ENCODE results near the gene TPI1.

The TPI1 gene

DNA sequence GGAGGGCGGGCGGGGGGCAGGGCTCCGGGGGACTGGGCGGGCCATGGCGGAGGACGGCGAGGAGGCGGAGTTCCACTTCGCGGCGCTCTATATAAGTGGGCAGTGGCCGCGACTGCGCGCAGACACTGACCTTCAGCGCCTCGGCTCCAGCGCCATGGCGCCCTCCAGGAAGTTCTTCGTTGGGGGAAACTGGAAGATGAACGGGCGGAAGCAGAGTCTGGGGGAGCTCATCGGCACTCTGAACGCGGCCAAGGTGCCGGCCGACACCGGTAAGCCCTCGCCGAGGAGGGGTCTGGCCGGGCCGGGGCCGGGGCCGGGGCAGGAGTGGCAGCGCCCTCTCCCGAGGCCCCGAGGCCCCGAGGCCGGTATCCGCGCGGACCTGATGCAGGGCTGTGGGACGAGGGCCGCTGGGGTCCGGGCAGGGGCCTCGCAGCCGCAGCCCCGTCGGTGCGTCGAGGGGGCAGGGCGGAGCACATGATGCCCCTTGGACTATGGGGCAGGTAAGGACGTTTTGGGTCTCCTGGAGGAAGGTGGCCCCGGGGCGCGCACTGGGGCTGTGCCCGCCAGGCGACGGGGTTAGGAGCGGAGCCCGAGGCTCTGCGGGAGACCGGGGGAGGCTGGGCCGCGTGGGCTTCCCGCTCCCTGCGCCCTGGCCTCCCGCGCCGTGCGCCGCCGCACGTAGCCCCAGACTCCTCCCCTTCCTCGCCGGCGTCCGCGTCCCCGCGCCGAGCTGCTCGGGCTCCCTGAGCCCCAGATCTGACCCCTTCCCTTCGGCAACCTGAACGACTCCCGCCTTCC lies at the start of gene TPI1:
Gene TPI1 (plus strand): TSS at position 119 of the 798 bp plus-strand sequence. CDS start 36 bp downstream, at position 155.
- DNase-seq (ENCODE audit: low read depth), result peak; percentile 66

DNA sequence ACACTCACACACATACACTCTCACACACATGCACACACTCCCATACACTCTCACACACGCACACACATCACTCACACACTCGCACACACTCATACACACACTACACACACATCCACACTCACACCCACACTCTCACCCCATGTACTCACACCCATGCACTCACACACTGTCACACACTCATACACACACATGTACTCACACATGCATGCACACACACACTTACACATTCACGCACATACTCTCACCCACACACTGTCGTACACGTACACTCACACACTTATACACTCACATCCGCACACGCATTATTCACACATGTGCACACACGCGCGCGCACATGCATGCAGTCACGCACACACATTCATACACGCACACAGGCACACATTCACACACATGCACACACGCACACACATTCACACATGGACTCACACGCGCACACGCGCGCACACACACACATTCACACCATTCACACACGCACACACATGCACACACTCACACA lies 49.6 kb upstream of the TPI1 start:
- no peak for DNase-seq (ENCODE audit: low read depth)

DNA sequence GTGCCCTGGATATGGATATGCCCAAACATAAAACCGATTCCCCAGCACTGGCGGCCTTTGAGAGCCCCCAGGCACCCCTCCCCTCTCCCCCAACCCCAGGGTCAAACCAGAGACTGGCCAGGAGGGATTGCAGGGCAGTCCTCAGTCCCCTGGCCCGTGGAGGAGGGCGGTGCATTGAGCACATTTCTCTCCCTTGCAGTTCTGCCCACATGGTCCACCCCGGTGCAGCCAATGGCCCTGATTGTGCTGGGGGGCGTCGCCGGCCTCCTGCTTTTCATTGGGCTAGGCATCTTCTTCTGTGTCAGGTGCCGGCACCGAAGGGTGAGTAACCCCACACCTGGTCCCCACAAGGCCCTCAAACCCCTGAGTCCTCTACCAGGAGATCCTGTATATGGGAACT lies 49.1 kb upstream of the TPI1 start:
- DNase-seq (ENCODE audit: low read depth), result no peak

DNA sequence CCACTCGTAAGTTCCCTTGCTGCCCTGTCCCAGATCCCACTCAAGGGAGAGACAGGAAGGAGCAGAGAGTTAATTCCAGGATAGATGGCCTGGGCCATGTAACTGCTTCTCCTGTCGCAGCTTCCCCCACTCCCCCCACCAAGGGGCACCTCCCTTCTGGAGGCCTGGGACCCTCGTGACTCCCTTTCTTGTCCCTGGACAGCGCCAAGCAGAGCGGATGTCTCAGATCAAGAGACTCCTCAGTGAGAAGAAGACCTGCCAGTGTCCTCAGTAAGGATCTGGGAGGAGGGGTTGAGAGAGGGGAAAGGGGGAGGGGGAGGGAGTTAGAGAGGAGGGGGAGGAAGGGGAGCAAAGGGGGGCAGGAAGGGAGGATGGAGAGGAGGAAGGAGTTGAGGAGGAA lies 48.7 kb upstream of the TPI1 start:
- no peak for DNase-seq (ENCODE audit: low read depth)

DNA sequence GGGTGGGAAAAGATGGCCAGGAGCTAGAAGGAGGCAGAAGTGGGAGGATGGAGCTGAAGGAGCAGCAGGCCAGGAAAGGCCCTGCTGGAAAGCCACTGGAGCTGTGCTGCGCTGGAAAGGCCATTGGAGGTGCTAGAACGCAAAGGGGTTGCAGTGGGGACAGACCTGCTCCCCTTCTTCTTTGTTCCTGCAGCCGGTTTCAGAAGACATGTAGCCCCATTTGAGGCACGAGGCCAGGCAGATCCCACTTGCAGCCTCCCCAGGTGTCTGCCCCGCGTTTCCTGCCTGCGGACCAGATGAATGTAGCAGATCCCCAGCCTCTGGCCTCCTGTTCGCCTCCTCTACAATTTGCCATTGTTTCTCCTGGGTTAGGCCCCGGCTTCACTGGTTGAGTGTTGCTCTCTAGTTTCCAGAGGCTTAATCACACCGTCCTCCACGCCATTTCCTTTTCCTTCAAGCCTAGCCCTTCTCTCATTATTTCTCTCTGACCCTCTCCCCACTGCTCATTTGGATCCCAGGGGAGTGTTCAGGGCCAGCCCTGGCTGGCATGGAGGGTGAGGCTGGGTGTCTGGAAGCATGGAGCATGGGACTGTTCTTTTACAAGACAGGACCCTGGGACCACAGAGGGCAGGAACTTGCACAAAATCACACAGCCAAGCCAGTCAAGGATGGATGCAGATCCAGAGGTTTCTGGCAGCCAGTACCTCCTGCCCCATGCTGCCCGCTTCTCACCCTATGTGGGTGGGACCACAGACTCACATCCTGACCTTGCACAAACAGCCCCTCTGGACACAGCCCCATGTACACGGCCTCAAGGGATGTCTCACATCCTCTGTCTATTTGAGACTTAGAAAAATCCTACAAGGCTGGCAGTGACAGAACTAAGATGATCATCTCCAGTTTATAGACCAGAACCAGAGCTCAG lies 48.0 kb upstream of the TPI1 start:
- DNase-seq (ENCODE audit: low read depth), result no peak

DNA sequence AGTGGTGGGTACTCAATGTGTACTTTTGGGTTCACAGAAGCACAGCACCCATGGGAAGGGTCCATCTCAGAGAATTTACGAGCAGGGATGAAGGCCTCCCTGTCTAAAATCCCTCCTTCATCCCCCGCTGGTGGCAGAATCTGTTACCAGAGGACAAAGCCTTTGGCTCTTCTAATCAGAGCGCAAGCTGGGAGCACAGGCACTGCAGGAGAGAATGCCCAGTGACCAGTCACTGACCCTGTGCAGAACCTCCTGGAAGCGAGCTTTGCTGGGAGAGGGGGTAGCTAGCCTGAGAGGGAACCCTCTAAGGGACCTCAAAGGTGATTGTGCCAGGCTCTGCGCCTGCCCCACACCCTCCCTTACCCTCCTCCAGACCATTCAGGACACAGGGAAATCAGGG lies 47.2 kb upstream of the TPI1 start:
- no peak for DNase-seq (ENCODE audit: low read depth)

DNA sequence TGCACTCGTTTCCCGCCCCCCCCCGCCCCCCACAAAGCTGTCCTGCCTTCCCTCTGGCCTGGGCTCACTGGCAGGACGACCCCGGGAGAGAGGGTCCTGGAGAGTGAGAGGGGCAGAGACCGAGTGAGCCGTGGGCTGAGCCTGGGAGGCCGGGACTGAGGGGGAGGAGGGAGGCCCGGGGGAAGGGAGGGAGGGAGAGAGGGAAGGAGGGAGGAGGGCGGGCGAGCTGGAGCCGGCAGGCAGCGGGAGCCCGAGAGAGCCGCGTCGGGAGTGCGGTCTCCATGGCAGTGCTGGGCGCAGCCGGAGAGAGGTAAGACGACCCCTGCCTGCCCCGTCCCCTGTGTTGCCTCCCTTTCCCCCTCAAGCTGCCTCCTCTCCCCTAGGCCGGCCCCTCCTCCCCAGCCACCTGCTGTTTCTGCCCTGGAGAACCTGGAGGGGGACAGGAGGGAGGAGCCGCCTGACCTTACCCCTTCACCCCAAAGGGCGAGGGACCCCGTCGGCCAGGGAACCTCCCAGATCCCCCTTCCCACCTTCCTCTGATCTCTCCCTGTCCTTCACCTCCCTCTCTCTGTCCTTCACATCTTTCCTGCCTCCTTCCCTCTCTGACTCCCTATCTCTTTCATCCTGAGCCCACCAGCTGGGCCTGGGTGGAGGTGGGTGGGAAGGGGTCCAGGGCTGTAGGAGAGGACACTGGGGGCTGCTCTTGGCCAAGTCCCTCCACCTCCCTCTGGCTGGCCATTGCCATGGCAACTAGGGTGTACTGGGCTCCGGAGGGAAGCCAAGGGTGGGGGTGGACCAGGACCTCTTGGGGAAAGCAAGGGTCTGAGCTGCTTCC lies 45.5 kb upstream of the TPI1 start, which contains the start of gene GPR162:
Gene GPR162 (plus strand): TSS at position 231 of the 835 bp plus-strand sequence. CDS start 2,078 bp downstream, outside the sequence.
- DNase-seq (ENCODE audit: low read depth), result no peak

DNA sequence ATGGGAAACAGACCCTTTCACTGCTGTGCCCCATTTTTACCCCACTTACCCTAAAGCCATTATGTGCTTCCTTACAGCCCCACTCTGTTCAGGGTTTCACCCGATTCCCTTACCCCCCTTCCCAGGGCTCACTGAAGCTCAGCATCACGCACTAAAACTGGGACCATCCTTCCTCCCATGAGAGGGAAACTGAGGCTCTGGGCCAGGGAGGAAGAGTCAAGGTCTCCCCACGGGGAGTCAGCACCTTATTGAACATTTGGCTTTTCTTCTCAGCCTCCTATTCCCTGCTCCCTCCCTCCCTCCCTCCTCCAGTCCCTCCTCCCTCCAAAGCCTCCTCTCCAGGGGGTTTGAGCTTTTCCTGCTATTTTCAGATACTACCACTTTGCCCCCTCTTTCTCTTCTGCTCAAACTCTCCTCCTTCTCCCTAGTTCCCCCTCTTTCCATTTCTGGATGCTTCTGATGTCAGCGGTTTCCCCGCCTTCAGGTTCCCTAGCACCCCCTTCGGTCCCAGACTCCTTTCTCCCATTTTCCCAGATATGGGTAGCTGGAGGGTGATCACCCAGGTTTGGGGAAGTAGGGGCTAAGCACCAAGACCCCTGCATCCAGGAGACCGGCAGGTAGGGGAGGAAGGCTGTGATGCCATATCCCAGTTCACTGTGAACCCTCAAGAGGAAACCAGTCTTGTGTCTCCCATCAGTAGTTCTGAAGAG lies 44.8 kb upstream of the TPI1 start:
- DNase-seq (ENCODE audit: low read depth), result no peak

DNA sequence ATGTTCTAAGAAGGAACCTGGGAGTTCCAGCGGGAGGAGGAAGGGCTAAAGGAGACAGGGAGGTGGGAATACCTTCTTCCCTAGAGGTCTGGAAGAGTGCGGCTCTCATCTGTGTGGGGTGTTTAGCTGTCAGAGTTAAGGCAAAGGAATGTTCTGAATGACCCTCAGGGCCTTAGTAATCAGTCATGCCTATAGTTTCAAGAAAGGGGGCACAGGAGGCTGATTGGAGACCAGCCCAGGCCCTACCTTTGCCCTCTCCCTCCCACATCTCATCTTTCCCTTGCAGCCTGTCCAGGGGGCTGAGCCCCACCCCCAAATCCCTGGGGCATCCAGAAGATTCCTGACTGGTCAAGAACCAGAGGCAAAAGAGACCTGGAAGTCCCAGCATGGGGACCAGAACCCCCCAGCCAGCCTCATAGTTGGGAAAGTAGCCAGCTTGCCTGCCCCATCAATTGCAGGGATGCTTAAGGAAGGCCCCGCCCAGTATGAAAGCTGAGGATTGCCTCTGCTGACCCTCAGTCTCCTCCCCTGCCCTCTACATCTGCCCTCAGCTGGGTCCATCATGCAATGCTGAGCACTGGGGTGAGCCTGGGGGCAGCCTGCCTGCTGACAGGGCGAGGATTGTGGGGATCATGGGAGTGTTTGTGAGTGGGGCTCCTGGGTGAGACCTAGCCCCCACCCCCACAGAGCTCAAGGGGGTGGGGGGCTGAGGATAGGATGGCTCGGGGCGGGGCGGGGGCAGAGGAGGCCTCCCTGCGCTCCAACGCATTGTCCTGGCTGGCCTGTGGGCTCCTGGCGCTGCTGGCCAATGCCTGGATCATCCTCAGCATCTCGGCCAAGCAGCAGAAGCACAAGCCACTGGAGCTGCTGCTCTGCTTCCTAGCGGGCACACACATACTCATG lies 43.9 kb upstream of the TPI1 start:
- no peak for DNase-seq (ENCODE audit: low read depth)

DNA sequence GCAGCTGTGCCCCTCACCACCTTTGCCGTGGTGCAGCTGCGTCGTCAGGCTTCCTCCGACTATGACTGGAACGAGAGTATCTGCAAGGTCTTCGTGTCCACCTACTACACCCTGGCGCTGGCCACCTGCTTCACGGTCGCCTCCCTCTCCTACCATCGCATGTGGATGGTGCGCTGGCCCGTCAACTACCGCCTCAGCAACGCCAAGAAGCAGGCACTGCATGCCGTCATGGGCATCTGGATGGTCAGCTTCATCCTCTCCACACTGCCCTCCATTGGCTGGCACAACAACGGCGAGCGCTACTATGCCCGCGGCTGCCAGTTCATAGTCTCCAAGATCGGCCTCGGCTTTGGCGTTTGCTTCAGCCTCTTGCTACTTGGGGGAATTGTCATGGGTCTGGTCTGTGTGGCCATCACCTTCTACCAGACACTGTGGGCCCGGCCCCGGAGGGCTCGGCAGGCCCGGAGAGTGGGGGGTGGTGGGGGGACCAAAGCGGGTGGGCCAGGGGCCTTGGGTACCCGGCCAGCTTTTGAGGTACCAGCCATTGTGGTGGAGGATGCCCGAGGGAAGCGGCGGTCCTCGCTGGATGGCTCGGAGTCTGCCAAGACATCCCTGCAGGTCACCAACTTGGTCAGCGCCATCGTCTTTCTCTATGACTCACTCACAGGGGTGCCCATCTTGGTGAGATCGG lies 43.1 kb upstream of the TPI1 start:
- DNase-seq (ENCODE audit: low read depth), result no peak

DNA sequence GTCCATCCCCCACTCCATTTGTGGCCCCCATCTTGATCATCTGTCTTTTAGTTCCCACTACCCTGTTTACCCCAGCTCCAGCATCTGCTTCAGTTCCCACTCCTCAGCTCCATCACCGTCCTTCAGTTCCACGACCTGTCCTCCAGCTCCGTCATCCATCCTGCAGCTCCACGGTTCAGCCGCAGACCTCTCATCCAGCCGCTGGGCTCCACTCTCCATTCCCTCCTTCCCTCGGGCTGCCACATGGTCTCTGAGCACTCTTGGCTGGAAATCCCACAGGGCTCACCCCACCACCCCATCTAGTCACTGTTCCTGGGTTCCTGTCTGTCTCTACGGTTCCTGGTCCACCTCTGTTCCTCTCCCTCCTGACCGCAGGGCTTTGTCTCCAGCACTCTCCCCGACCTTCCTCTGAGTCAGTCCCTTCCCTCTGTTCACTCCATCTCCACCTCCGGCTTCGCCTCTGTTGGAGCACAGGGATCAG lies 42.4 kb upstream of the TPI1 start:
- DNase-seq (ENCODE audit: low read depth), result no peak

DNA sequence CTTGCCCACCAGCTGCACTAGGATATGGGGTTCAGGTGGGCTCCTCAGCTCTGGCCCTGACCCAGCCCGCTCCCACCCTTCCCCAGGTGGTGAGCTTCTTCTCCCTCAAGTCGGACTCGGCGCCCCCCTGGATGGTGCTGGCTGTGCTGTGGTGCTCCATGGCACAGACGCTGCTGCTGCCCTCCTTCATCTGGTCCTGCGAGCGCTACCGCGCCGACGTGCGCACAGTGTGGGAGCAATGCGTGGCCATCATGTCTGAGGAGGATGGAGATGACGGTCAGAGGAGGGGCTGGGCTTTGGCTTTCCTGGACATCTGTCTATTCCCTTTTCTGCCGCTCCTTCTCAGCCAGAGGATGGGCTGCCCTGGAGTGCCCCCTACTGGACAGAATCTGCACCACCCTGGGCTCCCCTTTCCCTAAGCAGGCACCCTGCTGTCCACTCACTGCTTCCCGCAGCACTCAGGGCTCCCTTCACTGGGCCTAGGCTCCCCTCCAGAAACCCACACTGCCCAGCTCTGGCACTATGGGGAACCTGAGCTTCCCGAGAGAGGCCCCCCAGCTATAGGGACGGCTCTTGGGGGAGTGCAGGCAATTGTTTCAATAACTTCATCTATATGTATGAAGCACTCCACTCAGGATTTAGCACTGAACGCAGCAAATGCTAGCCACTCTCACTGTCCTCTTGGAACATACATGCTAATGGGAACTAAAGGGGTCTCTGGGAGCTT lies 41.8 kb upstream of the TPI1 start:
- DNase-seq (ENCODE audit: low read depth), result peak; percentile 63

DNA sequence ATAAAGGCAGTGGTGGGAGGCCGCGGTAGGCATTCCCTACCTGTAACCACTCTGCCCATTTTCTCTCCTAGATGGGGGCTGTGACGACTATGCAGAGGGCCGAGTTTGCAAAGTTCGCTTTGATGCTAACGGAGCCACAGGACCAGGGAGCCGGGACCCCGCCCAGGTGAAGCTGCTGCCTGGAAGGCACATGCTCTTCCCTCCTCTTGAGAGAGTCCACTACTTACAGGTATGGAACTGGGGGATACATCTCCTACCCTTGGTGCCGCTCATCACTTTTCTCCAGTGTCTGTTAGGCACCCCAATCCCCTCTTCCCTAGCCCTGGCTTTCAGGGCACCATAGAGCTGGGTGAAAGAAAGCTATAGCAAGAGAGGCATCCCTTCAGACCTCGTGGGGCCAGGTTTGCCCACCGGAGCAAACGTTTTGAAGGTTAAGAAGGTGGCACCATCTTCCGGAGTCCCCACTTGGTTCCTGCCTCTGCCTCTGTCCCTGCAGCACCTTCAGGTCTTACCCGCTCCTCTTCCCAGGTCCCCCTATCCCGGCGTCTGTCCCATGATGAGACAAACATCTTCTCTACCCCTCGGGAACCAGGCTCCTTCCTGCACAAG lies 41.1 kb upstream of the TPI1 start:
- DNase-seq (ENCODE audit: low read depth), result no peak

DNA sequence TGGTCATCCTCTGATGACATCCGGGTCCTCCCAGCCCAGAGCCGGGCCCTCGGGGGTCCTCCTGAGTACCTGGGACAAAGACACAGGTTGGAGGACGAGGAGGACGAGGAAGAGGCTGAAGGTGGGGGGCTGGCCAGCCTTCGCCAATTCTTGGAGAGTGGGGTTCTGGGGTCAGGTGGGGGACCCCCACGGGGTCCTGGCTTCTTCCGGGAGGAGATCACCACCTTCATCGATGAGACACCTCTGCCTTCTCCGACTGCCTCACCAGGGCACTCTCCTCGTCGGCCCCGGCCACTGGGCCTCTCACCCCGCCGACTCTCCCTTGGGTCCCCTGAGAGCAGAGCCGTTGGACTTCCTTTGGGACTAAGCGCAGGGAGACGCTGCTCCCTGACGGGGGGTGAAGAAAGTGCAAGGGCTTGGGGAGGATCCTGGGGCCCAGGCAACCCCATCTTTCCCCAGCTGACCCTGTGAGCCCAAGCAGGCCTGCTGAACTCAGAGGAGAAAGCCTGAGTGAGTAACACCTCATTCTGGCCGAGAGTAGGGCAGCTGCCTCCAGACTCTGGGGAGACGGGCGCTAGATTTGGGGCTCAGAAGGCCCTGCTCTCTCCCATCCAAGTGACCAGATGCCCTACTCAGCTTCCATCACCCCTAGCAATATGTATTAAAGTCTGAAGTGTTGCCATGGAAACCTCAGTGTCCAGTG lies 40.4 kb upstream of the TPI1 start:
- DNase-seq (ENCODE audit: low read depth), result no peak

DNA sequence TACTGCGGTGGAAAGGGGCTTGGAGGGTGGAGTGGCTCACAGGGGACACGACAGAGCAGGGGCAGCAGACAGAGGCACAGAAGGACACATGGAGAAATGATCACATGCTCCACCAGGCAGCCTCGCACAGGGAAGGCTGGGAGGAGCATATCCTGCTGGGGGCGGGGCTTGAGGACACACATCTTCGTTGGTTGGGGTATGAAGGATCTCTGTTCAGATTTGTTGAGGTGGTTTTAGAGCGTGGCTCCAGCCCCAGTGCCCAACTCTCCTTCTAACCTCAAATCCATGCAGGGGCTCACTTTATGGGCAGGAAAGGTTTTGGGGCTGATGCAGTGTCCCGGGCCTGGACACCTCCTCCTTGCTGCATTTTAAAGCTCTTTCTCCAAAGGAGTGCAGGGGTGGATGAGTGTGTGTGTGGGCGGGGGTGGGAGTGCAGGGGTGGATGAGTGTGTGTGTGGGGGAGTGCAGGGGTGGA lies 39.9 kb upstream of the TPI1 start:
- no peak for DNase-seq (ENCODE audit: low read depth)

DNA sequence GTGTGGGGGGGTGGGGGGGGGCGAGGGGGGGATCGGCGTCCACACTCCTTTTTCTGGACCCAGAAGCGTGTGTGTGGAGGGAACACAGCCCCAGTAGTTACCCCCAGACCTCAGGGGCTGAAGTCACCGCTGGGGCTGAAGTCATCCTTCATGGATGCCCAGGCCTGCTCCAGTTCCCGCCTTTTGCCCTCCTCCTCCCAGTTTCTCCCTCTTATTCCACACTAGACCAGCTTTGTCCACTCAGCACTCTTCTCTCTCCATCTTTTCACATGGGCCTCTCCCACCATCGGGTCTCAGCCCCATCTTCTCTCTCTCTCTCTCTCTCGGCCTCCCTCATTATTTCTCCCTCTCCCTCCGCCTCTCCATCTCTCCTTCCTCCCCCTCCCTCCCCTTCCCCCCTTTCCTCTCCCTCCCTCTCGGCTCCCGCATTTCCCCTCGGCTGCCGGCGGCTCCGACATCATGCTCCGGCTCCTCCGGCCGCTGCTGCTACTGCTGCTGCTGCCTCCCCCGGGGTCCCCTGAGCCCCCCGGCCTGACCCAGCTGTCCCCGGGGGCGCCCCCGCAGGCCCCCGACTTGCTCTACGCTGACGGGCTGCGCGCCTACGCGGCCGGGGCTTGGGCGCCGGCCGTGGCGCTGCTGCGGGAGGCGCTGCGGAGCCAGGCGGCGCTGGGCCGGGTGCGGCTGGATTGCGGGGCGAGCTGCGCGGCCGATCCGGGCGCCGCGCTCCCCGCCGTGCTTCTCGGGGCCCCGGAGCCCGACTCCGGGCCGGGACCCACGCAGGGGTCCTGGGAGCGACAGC lies 39.1 kb upstream of the TPI1 start, which contains the start of gene P3H3:
Gene P3H3 (plus strand): TSS at position 426 of the 799 bp plus-strand sequence. CDS start 34 bp downstream, at position 460.
- DNase-seq (ENCODE audit: low read depth), result no peak
